Activated naive CD4-positive, alpha-beta T cell treated with anti-CD3 and anti-CD28 coated beads, Interleukin-2, amount 50 U/mL, for 24 hours (primary cell): ENCODE results near the gene PRKCE.

ENCODE experiments used
- H3K27ac Mint-ChIP-seq: one replicate; pipeline ENCODE4 v1.8.0; 2021; ENCODE audit warnings: mild to moderate bottlenecking, mixed read lengths
- H3K27me3 Mint-ChIP-seq: one replicate; pipeline ENCODE4 v1.8.0; 2021; ENCODE audit warnings: mixed read lengths
- H3K36me3 Mint-ChIP-seq: one replicate; pipeline ENCODE4 v1.8.0; 2021; ENCODE audit warnings: mixed read lengths
- H3K4me1 Mint-ChIP-seq: one replicate; pipeline ENCODE4 v1.8.0; 2021; ENCODE audit warnings: mixed read lengths
- H3K4me3 Mint-ChIP-seq: one replicate; pipeline ENCODE4 v1.8.0; 2021; ENCODE audit warnings: mild to moderate bottlenecking, mixed read lengths
- H3K9me3 Mint-ChIP-seq: one replicate; pipeline ENCODE4 v1.8.0; 2021; ENCODE audit warnings: mixed read lengths

Gene PRKCE

GRCh38 chr2:46125798-46126197 is 474.3 kb downstream of the PRKCE start:
- no peaks in the 10 kb centered on the region for H3K27me3 Mint-ChIP-seq
- no peak overlapping the region for H3K4me3 Mint-ChIP-seq
- no peaks in the 10 kb centered on the region for H3K9me3 Mint-ChIP-seq
- H3K27ac Mint-ChIP-seq = no peak overlapping the region
- H3K4me1 Mint-ChIP-seq = no peaks in the 10 kb centered on the region
- H3K36me3 Mint-ChIP-seq = no peaks in the 10 kb centered on the region

DNA sequence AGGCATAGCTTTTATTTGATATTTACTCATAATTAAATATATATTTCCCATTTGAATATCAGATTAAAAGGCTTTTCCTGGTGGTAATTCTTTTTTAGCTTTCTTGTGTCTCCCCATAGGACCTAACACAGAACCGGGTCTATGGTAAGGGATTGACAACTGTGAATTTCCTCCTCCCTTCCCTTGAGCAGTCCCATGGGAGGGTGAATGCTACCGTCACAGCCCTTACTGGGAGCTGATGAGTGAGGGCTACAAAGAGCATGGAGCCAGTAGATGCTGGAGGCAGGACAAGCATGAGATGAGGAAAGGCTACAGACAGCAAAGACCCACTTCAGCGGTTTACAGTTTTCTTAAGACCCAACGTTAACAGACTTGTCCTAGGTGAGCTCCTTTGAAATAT is 475.1 kb downstream of the PRKCE start:
- H3K27me3 Mint-ChIP-seq = no peaks in the 10 kb centered on the region
- no peak overlapping the region for H3K4me3 Mint-ChIP-seq
- no peaks in the 10 kb centered on the region for H3K36me3 Mint-ChIP-seq
- no peaks in the 10 kb centered on the region for H3K4me1 Mint-ChIP-seq
- H3K27ac Mint-ChIP-seq = no peak overlapping the region
- H3K9me3 Mint-ChIP-seq = no peaks in the 10 kb centered on the region

DNA sequence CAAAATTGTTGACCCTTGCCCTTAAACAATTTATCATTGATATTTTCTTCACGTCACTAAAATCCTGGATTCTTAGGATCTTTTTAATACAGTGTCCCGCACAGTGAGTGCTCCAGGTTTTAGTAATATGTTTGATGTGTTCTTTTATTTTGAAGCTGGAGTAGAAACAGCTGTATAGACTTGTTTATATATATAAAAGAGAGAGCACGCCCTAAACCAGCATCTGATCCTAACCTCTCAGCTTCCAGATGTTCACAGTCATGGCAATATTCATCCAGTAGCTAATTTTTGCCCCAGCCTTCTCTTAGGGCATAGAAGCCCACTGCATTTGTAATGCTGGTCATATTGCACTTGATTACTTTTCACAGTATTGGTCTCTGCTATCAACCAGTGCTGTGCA is 475.7 kb downstream of the PRKCE start:
- Mint-ChIP-seq H3K27ac (no peak overlapping the region), H3K4me1 (no peaks in the 10 kb centered on the region), H3K27me3 (no peaks in the 10 kb centered on the region), H3K4me3 (no peak overlapping the region), H3K9me3 (no peaks in the 10 kb centered on the region), H3K36me3 (no peaks in the 10 kb centered on the region)

DNA sequence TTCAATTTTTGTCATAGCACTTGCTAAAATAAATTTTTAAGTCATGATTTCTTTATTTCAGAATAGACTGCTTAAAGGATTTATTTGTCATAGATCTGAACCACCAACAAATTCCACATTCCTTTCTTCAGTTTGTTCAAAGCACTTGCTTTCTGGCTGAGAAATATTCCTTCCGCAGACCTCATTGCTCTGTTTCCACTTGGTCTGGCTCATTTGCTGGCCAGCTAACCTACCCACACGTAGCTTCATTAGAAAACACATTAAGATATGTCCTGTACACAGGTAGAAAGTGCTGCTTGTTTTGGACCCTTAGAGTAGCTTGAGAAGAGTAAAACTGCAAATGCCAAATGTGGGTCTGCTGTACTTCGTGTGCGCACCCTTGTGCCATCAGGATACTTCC is 479.0 kb downstream of the PRKCE start:
- Mint-ChIP-seq H3K4me3 (no peak overlapping the region), H3K27me3 (no peaks in the 10 kb centered on the region), H3K4me1 (no peaks in the 10 kb centered on the region), H3K36me3 (peaks cover 3% of the 10 kb centered on the region), H3K9me3 (no peaks in the 10 kb centered on the region), H3K27ac (no peak overlapping the region)

DNA sequence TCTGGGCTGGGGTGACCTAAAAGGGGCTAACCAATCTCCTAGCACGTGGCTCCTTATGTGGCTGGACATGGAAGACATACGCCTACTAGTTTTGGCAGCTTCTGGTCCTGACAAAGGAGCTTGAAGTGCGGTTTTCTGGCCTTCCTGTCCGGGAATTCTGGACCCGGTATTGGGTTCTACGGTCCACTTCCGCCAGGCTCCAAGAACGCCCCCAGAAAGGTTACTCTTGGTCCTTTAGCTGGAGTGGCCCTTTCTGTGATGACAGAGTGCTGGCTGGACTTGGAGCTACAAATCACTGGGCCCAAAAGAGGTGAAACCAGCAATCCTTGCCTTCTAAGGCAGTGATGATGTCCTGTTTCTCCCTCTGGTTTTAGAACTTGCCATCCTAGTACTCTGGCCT is 481.5 kb downstream of the PRKCE start:
- Mint-ChIP-seq H3K27ac (no peak overlapping the region), H3K4me1 (no peaks in the 10 kb centered on the region), H3K9me3 (no peaks in the 10 kb centered on the region), H3K27me3 (no peaks in the 10 kb centered on the region), H3K36me3 (peaks cover 3% of the 10 kb centered on the region), H3K4me3 (no peak overlapping the region)

DNA sequence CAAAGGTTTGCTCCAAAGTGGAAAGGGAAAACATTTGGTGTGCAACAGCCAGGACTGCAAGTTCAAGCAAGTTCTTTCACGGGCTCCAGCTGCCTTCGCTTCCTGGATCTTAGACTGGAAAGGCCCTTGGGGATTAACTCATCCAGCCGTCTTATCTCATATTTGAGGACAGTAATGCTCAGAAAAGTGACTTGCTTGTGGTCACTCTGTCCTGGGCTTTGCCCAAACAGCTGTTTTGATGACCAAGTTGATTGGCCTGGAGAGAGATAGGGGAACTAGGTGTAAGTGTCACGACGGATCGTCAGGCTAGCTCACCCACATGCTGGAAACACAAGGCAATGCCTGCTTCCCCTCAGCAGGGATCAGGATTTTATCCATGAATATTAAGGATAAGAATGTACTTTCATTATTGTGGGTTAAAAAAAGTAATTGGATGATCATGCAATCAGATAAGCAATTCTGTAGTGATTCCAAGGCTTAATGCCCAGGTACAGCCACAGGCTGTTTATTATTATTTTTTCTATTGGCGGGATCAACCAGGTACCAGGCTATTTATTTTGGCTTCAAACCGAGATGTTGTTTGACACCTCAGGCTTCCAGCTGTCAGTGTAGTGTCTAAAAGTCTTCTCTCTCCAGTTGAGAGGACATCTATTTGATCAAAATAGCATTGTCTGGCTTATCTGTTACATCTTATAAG is 483.2 kb downstream of the PRKCE start:
- Mint-ChIP-seq H3K27me3 (no peaks in the 10 kb centered on the region), H3K9me3 (no peaks in the 10 kb centered on the region), H3K4me3 (no peak overlapping the region), H3K36me3 (peaks cover 3% of the 10 kb centered on the region), H3K27ac (no peak overlapping the region), H3K4me1 (no peaks in the 10 kb centered on the region)

DNA sequence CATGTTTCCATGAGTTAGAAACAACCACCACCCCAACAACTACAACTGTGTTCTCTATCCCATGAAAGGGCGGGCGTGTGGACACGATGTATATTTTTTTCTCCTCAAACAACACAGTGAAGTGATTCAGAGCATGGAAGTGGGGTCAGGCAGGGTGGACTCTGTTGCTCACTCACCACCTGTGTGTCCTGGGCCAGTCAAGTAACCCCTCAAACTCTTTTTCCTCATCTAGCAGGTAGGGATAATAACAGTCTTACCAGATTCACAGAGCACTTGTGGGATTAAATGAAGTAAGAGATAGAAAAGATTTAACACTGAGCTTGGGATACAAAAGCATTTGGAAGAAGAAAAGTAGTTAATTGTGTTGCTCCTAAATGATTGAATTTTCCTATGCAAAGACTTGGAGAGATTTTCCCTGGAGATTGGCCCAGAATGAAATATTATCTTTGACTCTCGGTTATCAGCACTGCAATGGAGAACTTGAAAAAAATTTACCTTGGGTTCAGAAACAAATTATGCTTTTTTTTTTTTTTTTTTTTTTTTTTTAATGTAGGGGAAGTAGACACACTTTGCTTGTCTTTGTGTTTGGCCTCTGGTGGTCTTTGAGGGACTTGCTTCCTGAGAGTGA is 483.9 kb downstream of the PRKCE start:
- Mint-ChIP-seq H3K4me1 (no peaks in the 10 kb centered on the region), H3K9me3 (no peaks in the 10 kb centered on the region), H3K36me3 (peaks cover 3% of the 10 kb centered on the region), H3K27ac (no peak overlapping the region), H3K27me3 (no peaks in the 10 kb centered on the region), H3K4me3 (no peak overlapping the region)

DNA sequence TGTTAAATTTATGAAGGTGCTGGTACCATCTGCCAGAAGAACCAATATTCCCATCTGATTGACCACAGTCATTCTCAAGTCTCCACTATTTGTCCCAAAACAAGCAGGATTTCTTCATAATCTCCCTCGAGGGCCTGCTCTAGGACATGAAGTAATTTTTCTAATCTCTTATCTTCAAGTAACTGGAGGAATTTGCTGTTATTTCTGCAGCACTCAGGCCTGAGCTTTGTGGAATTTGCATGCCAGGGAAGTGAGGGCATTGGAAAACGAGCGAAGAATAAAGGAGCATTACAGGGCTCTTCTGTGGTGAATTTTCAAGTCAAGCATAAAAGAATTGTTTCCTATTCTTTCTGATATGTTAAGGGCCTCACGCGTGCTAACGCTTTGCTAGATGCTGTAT is 484.5 kb downstream of the PRKCE start:
- no peak overlapping the region for H3K27ac Mint-ChIP-seq
- no peaks in the 10 kb centered on the region for H3K9me3 Mint-ChIP-seq
- H3K4me1 Mint-ChIP-seq = no peaks in the 10 kb centered on the region
- peaks cover 3% of the 10 kb centered on the region for H3K36me3 Mint-ChIP-seq
- H3K27me3 Mint-ChIP-seq = no peaks in the 10 kb centered on the region
- no peak overlapping the region for H3K4me3 Mint-ChIP-seq

- Mint-ChIP-seq H3K27ac (no peak overlapping the region), H3K27me3 (no peaks in the 10 kb centered on the region), H3K4me3 (no peak overlapping the region), H3K36me3 (peaks cover 3% of the 10 kb centered on the region), H3K4me1 (no peaks in the 10 kb centered on the region), H3K9me3 (no peaks in the 10 kb centered on the region)
These were observed 485.0 kb downstream of the PRKCE start for GRCh38 chr2:46136481-46136880.

- Mint-ChIP-seq H3K27ac (no peak overlapping the region), H3K9me3 (no peaks in the 10 kb centered on the region), H3K36me3 (peaks cover 3% of the 10 kb centered on the region), H3K4me1 (no peaks in the 10 kb centered on the region), H3K27me3 (no peaks in the 10 kb centered on the region), H3K4me3 (no peak overlapping the region)
These were observed 485.5 kb downstream of the PRKCE start for GRCh38 chr2:46136953-46137352.

DNA sequence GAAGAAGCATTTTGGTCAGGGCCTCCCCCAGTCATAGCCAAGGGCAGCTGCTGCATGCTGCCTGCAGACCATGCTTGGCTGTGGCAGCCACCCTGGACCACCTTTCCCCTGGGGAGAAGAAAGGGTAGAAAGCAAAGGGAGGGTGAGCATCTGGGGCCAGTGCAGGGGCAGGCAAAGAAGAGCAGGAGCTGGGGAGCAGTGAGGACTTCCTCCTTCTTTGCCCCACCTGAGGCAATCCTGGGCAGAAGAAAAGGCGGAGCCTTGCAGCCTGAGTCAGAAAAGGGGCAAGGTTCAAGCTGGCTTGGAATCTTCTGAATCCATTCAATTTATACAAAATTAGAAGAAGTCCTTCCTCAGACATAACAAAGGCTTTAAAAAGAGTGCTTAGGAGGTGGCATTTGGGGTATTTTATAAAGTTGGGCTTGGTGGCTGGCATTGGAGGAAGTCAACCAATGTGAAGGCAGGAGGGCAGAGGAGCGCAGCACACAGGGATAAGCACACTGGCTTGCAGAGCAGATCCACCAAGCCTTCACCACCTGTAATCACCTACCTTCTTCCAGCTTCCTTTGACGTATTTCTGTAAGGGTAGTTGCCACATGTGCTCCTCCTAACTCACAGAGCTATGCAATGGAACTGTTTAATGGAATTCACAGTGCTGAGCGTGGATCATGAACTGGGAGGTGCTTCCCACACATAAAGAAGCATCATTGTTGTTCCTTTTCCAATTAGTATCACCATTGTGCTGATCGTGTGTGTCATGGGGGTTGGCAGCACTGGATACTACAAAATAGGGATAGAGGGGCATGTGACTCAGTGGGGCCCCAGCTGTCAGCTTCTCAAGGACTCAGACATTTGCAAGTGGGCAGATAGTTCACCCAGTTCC is 491.3 kb downstream of the PRKCE start:
- Mint-ChIP-seq H3K9me3 (no peaks in the 10 kb centered on the region), H3K36me3 (peaks cover 5% of the 10 kb centered on the region), H3K27me3 (no peaks in the 10 kb centered on the region), H3K4me1 (no peaks in the 10 kb centered on the region), H3K27ac (no peak overlapping the region), H3K4me3 (no peak overlapping the region)

DNA sequence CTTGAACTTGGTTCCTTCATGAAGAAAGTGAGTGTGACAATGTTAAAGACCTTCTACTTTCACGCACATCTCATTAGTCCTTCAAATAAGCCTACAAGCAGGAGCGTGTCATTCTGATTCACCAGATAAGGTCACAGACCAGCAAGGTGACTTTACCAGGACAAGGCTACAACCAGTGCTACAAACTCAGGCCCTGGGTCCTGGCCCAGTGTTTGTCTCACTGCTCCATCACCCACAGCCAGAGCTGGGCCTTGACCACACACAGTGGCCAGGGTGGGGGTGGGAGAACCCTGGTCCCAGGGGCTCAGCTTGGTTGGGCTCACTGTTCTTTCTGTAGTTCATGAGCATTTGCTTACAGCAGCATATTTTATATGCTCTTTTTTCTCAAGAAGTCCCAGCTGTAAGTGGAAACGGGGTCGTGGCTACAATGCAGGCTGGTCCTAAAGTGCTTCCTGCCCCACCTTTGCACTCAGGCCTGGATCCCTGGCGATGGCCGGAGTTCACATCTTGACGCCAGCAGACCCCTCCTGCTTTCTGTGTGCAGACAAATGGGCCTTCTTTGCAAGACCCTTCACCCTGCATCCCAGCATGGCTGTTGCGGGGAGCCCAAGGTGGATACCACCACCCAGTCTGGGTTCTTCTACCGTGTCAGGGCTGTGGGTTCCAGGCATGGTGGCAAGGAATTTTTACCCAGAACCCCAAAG is 492.1 kb downstream of the PRKCE start:
- no peaks in the 10 kb centered on the region for H3K4me1 Mint-ChIP-seq
- peaks cover 5% of the 10 kb centered on the region for H3K36me3 Mint-ChIP-seq
- no peak overlapping the region for H3K4me3 Mint-ChIP-seq

DNA sequence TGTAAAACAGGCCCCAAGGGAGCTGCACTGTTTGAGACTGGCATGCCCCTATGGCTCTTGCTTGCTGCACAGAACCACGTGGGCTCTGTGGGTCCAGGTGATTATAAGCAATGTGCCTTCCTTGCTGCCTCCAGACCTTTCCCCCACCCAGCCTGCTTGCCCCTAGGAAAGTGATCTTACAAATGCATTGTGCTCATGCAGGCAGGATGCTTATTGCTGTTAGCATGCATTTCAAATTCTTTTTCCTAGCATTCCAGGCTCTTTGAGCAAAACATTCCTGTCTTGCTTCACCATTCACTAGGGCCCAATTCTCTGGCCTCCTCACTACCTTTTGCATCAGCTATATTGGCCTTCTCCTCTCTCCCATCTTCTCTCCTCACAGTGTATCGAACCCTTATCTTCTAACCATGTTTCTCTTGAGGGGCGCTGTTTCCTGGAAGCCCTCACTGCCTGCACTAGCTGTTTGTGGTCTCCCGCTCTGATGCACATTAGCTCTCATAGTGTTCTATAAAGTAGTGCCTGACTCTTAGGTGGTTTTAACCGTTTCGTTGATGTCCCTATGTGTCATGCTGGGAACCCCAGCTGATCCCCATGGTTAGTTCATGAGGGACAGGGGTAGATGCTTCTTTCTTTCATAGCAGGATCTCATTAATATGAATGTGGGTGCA is 492.8 kb downstream of the PRKCE start:
- no peak overlapping the region for H3K27ac Mint-ChIP-seq
- H3K4me3 Mint-ChIP-seq = no peak overlapping the region
- H3K4me1 Mint-ChIP-seq = no peaks in the 10 kb centered on the region
- H3K9me3 Mint-ChIP-seq = no peaks in the 10 kb centered on the region
- H3K36me3 Mint-ChIP-seq = peaks cover 5% of the 10 kb centered on the region
- H3K27me3 Mint-ChIP-seq = no peaks in the 10 kb centered on the region

More for the DNA sequence above, 492.1 kb downstream of the PRKCE start:
- Mint-ChIP-seq H3K9me3 (no peaks in the 10 kb centered on the region), H3K27ac (no peak overlapping the region), H3K27me3 (no peaks in the 10 kb centered on the region)

DNA sequence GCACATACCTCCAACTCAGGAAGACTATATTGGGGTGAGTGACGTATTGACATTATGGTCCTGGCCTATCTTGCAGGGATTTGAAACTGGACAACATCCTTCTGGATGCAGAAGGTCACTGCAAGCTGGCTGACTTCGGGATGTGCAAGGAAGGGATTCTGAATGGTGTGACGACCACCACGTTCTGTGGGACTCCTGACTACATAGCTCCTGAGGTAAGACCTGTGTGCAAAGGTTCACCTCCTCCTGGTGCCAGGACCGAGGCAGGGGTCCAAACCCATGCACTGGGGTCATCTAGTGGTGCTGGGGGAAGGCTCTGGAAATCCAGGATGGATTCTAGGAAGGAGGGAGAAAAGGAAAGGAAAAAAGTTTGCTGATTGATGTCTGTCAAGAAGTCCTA is 493.5 kb downstream of the PRKCE start:
- H3K9me3 Mint-ChIP-seq = no peaks in the 10 kb centered on the region
- H3K4me3 Mint-ChIP-seq = no peak overlapping the region
- H3K27me3 Mint-ChIP-seq = no peaks in the 10 kb centered on the region
- H3K36me3 Mint-ChIP-seq = peaks cover 5% of the 10 kb centered on the region
- no peak overlapping the region for H3K27ac Mint-ChIP-seq
- H3K4me1 Mint-ChIP-seq = no peaks in the 10 kb centered on the region

DNA sequence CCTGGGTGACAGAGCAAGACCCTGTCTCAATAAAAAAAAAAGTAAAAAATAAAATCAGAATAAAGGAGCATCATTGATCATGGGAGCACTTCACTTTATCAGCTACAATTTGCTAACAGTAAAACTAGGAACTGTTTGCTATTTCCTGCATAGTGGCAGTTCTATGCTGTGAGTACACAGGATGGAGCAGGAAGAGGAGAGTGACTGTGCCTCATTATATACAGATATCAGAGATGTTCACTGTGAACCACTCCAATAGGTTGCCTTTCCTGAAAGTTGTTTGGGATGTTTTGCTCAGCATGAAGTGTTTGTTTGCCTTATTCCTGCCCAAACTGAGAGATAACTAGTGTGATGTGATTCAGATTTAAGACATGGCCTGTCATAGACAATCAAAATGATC is 494.4 kb downstream of the PRKCE start:
- no peaks in the 10 kb centered on the region for H3K27me3 Mint-ChIP-seq
- H3K4me3 Mint-ChIP-seq = no peak overlapping the region
- no peaks in the 10 kb centered on the region for H3K9me3 Mint-ChIP-seq
- peak overlapping the region; percentile 4 for H3K27ac Mint-ChIP-seq
- peaks cover 9% of the 10 kb centered on the region for H3K36me3 Mint-ChIP-seq
- H3K4me1 Mint-ChIP-seq = no peaks in the 10 kb centered on the region
